GM12892 (cell line): Measurements from ENCODE around the gene KAZN.

Experiments used
- POLR2A ChIP-seq: IDR thresholded peaks from 2 replicates; pipeline ENCODE4 v1.6.1; 2011; ENCODE audit warnings: low read depth, low read length, control low read depth
- POLR2AphosphoS5 ChIP-seq: IDR thresholded peaks from 2 replicates; pipeline ENCODE4 v1.6.1; 2011; ENCODE audit warnings: low read depth, low read length, control low read depth
- TAF1 ChIP-seq: IDR thresholded peaks from 2 replicates; pipeline ENCODE4 v1.6.1; 2011; ENCODE audit warnings: low read depth, mild to moderate bottlenecking, control low read depth, low read length, borderline replicate concordance

DNA sequence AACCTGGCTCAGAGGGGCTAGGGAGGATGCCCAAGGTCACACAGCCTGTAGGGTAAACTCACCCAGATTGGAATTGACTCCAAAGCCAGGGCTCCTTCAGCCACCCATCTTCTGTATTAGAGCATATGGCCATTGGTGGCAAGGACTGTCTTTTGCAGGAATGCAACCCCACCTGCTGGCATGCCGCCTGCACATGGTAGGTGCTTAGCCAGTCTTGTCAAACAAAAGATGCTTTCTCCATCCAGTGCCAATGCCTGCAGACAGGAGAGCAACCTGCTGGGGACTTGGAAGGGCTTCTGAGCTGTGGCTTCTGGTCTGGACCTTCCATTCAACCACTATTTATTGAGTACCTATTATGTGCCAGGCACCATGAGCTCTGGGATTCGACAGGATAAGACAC, 459.8 kb downstream of the KAZN start:
- TF ChIP-seq POLR2A (no peak), POLR2AphosphoS5 (no peak), TAF1 (no peak)
